Subcutaneous adipose tissue (tissue), 4 donors: ENCODE measurements around the gene SLC9A3. TPM values are rescaled to one million over a fixed set of nuclear protein-coding genes. Genes with fewer than 3 reads are reported as not detected.

Experiments used
- CTCF ChIP-seq: fragments of 450-650 bp; IDR thresholded peaks from one replicate; pipeline ENCODE4 v1.5.1; 2016; ENCODE audit warnings: low read depth, mild to moderate bottlenecking, control low read depth, antibody characterized with exemption, moderate library complexity
- total RNA-seq, 4 donors: library from RNA; depleted of rRNA; stranded (reverse); fragments of >200 nt; gene quantifications; one replicate each; pipeline ENCODE4 v1.1.0, GENCODE V29; 2016

The SLC9A3 gene
- total RNA-seq, 4 donors from 2014 or later = 1.3 to 2.3 (median 1.6) TPM

DNA sequence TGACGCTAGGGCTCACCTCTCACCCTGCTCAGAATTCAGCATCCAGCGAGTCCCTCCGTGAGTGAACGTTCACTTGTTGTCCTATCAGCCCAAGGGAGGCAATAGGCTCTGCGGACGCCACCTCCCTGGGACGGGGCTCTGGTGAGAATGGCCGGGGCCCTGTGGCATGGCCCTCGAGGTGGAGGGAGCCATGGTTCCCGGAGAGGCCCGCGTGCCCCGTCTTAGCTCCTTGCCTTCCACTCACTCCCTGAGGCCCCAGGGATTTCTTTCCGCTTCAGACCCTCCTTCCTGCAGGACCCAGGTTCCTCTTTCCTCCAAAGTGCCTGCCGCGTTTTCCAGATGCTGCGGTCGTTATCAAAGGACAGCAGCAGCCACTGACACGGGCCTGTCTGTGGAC is 59.8 kb downstream of the SLC9A3 start:
- TF ChIP-seq CTCF = no peak

DNA sequence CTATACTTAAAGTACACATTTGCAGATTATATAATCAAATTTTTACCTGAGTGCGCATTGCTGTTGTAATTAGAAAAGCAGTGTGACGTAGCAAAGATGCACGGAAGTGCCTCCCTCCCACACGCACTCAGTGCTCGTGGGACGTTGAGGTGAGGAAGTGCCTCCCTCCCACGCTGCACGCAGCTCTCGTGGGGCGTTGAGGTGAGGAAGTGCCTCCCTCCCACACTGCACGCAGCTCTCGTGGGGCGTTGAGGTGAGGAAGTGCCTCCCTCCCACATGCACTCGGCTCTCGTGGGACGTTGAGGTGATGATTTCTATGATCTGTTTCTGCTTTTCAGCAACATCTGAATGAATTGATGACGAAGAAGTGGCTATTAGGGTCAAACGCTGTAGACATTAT is 60.3 kb downstream of the SLC9A3 start:
- no peak for TF ChIP-seq CTCF

- TF ChIP-seq CTCF = no peak
Observed at GRCh38 chr5:463301-463700, 60.9 kb downstream of the SLC9A3 start.

DNA sequence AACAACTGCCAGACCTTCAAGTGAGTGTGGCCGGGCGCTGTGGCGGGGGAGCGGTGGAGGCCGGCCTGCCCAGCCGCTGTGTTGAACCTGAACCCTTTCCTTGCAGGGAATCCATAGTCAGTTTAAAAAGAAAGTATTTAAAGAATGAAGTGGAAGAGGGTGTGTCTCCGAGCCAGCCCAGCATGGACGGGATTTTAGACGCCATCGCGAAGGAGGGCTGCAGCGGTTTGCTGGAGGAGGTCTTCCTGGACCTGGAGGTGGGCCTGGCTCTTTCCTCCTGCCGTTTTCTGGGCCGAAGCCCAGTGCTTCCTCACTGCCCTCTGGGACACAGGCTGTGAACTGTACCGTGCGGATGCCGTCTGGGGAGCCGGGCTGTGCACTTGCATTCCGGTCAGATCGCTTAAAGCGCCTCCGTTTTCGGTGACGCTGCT is 62.2 kb downstream of the SLC9A3 start:
- TF ChIP-seq CTCF = no peak

- no peak for TF ChIP-seq CTCF
Observed at GRCh38 chr5:460273-460625, 64.0 kb downstream of the SLC9A3 start.

DNA sequence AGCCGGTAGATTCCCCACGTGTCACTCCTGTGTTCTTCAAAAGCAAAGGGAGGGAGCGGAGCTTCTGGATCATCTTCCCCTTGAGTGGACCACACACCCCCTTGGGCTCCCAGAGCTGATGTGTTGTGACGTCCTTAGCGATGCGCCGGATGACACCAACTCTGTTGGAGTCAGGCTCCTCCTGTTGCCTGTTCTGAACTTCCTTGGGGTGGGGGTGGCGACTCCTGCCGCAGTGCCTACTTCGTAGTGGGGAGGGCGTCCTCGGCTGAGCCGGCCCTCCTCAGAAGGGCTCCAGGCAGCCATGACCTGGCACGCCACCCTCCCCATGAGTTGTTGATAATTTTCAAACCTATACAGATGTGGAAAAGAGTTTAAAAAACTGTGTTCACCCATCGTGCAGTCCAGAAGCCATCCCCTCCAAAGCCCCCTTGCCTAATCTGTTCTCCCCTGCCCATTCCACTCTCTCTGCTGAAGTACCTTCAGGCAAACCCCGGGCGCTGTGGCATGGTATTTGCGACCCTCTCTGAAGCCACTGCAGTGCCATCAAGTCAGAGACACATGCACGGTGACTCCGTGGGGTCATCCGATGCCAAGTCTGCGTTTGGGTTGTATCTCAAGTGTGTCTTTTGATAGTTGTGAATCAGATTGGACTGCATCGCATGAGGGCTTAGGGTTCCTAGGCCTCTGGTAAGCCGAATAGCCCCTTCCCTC is 64.5 kb downstream of the SLC9A3 start:
- no peak for TF ChIP-seq CTCF

DNA sequence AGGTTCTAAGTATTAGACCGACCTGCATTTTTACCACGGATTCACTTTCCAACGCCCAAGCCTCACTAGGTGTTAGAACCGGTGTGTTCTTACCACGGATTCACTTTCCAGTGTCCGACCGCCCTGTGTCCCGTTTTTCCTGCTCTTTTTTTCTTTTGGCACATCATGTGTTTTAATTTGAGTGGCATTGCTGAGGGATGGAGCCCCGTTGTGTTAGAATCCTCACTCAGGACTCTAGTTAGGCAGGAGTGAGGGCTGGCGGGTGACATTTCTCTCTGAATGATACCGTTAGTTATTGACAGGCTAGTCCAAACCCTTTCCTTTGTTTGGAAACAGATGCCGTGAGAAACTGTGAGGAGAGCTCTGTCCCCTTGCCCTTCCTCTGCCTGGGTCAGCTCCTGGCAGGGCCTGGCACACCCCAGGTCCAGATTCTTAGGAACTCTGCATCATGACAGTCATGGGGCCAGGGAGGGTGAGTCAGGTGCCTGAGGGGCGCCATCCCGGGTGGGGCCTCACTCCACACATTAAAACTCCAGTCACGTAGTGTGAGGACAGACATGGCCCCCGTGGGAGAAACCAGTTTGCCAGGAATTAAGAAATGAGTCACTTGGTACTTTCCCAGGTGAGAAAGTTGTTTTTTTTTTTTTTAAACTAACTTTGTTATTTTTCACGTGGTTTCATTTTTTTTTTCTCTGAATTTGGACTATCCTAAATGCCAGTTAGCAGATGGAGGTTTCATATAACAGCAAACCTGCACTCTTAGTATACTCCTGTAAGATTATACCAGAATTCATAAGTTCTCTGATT is 65.5 kb downstream of the SLC9A3 start:
- no peak for TF ChIP-seq CTCF
